Left lobe of liver (tissue), 2 donors: ENCODE data around the gene C10orf105. TPM values are rescaled to one million over a fixed set of nuclear protein-coding genes. Genes with fewer than 3 reads are reported as not detected.
A peak's percentile ranks its signal among the peaks of the same experiment; 100 is the strongest.

ENCODE experiments used
- ATAC-seq: fragments of 200-7000 bp; cut with Tn5 transposase; one replicate; pipeline ENCODE4 v1.9.1; 2020; ENCODE audit warnings: mild to moderate bottlenecking, moderate library complexity
- DNase-seq: peaks from one replicate; pipeline ENCODE4 v3.0.0-alpha.2; 2020; ENCODE audit warnings: low spot score
- total RNA-seq: library from RNA; stranded (reverse); gene quantifications from one replicate; pipeline ENCODE4 v1.2.1, GENCODE V29; 2021
- donor health status: DM: no; HTN: no; CAD: no; lungs with moderate emphysema.
- donor health status: DM: no; HTN: yes; CAD: no.

Gene C10orf105
- total RNA-seq, 1 donor from 2014 or later, result not detected

DNA sequence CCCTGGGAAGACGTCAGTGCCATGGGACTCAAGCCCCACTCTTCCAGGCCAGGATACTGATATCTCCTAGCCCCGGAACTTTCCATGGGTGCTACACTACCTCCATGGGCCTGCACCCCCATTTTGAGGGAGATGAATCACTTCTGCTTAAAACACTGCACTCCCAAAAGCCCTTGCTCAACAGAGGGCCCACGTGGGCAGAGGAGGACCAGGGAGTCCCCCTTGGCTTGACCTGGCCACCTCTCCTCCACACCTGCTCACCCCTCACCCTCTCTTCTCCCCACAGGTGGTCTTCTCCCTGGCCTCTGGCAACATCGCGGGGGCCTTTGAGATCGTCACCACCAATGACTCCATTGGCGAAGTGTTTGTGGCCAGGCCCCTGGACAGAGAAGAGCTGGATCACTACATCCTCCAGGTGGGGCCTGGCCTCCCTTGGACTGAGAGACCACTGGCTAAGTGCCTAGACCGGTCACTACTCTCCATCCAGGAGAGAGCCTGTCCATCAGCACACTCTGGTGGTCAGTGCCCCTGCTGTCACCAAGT lies 19.9 kb upstream of the C10orf105 start:
- DNase-seq (no peak), ATAC-seq (no peak)

GRCh38 chr10:71737834-71738197 lies 18.2 kb upstream of the C10orf105 start:
- DNase-seq, result no peak
- ATAC-seq, result no peak

GRCh38 chr10:71737001-71737833 lies 17.6 kb upstream of the C10orf105 start:
- DNase-seq (no peak), ATAC-seq (peak; percentile 42)

- DNase-seq (no peak), ATAC-seq (no peak)
These were observed 17.0 kb upstream of the C10orf105 start for GRCh38 chr10:71736570-71736952.

- ATAC-seq (peak; percentile 26), DNase-seq (no peak)
These were observed 16.4 kb upstream of the C10orf105 start for GRCh38 chr10:71735709-71736569.

DNA sequence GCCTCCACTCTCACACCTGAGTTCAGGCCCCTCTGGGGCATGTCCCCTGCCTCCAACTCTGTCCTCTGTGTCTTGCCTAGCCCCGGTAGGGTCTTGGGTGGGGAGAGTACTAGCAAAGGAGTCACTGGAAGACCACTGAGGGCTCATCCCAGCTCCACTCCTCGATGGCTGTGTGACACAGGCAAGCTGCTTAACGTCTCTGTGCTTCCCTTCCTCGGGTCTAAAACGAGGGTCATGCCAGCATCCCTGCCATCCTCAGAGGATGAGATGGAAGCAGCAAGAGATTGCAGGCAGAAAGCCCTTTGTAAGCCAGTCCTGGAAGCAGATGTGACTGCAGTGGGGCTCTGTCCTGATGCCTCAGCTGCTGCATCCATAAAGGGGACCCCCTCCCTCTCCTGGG lies 15.2 kb upstream of the C10orf105 start:
- DNase-seq, result no peak
- no peak for ATAC-seq

DNA sequence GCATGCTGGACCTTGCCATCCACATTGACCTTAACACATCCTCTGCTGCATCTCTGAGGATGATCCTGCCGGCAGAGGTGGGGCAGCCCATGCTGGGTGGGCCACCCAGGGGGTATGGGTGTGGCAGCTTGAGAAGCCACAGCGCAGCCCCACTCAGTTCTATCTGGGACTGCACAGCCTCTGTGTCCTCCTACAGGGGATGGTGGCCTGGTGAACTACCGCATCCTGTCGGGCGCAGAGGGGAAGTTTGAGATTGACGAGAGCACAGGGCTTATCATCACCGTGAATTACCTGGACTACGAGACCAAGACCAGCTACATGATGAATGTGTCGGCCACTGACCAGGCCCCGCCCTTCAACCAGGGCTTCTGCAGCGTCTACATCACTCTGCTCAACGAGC lies 12.2 kb upstream of the C10orf105 start:
- no peak for DNase-seq
- no peak for ATAC-seq

DNA sequence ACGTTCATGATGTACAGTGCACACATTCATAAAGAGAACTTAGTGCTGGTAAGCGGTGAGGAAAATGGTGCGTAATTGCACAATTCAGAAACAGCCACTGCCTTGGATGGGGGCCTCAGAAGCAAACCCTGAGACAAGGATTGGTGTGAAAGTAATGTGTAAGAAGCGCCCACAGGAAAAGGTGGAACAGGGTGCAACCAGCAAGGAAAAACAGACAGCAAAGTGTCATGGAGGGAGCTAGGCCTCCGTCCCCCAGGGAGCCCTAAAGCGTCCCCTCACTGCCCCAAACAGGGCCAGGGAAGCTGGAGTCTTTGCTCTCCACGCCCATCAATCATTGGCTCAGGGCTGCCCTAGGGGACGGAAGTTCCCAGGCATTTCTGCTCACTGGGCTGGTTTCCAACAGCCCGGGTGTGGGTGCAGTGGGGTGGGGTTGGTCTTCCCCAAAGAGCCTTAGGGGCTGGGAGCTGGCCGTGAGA lies 9.6 kb upstream of the C10orf105 start:
- DNase-seq, result no peak
- peak; percentile 42 for ATAC-seq

GRCh38 chr10:71727738-71728737 lies 8.5 kb upstream of the C10orf105 start:
- peak; percentile 36 for ATAC-seq
- no peak for DNase-seq

DNA sequence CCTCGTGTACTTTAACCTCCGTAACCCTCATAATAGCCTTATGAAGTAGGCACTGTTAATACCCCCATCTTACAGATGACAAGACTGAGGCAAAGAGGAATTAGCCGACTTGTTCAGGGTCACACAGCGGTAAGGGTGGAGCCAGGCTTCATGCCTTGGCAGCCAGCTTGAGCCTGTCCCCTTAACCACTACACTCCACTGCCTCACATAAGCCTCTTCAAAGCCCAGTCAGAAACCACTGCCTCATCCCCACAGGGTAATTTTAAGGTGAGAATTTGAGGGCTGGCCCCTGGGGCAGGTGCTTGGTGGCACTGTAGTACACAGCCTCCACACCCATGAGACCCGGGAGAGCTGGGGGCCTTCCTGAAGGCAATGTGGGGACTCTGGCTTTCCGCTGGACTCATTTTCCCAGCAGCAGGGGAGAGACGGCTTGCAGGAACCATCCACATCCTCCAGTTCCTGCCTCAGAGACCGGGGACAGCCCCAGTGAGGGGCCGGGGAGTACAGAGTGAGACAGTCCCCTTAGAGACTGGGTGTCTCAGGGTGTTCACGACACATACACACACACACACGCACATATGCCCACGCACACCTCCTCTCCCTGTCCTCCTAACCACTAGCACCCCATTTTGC lies 7.6 kb upstream of the C10orf105 start:
- DNase-seq, result no peak
- ATAC-seq, result peak; percentile 6

DNA sequence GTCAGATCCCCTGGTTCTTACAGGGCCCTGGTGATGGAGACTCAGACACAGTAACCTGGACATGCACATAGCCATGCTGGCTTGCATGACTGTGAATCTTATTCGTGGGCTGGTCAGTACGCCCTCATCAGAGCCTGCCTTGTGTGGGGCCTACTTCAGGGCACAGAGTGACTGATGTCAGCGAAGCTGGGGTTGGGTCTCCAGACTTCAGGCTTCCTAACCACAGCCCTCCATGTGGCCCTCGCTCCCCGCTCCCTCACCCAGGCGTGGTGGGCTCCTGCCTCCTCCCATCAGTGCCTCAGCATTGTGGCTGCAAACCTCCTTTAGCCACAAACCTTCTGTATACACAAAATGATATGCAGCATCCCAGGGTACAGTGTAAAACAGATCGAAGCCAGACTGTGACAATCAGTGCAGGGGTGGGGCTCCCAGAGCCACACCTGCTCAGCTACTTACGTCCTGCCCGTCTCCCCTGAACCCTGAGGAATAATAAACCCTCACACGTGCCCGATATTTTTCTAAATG lies 7.1 kb upstream of the C10orf105 start:
- ATAC-seq (no peak), DNase-seq (no peak)

DNA sequence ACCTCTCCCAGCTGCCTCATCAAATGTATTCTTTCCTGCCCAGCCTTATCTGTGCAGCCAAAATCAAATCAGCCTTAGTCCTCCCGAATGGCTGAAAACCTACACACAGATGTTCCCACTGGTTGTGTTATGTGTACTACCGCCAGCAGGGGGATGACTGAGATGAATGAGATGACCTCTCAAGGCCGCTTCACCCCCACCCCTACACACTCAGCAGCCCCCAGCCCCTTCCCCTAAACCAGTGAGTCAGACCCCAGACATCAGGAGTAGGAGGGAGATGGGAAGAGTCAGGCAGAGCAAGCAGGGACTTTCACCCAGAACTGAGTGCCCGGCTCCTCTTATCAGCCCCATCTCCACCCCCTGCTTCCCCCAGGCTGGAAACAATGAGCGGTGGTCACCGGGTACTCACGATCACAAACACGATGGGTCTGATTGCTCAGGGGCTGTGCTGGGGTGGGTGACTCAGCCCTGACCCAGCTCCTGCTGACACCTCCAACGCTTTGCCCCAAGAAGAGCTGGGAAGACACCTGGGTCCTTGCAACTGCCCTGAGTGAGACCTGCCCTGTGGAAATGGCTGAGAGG lies 6.5 kb upstream of the C10orf105 start:
- no peak for ATAC-seq
- DNase-seq, result no peak

DNA sequence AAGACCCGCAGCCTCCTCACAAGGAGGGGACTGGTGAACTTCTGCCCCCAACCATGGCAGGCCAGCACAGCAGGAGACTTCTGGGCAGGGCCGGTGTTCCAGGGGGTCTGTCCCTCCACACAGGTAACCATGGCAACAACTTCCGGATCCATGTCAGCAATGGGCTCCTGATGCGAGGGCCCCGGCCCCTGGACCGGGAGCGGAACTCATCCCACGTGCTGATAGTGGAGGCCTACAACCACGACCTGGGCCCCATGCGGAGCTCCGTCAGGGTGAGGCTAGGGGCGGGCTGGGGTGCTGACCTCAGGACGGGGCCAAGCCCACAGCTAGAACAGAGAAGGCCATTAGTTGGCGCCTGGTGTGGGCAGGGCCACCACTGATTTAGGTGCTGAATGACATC lies 5.7 kb upstream of the C10orf105 start:
- DNase-seq (no peak), ATAC-seq (no peak)

- ATAC-seq (no peak), DNase-seq (no peak)
These were observed 5.0 kb upstream of the C10orf105 start for GRCh38 chr10:71724539-71724938.

DNA sequence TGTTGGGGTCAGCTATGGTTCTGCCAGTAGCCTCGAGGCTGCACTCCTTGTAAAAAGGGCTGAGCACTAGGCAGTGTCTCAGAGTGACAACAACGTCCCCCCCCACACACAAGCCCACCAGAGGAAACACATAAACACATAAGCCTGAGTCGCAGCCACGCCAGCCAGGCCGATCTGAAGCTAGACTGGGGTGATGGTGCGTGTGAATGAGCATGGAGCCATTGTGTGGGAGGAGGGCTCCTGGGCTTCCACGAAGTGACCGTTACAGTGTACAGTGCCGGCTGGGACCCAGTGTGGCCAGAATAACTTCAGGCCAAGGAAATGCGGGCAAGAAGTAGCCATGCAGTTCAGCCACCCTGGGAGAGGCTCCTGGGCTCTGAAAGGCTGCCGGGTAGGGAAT lies 3.7 kb upstream of the C10orf105 start:
- no peak for DNase-seq
- ATAC-seq, result no peak

DNA sequence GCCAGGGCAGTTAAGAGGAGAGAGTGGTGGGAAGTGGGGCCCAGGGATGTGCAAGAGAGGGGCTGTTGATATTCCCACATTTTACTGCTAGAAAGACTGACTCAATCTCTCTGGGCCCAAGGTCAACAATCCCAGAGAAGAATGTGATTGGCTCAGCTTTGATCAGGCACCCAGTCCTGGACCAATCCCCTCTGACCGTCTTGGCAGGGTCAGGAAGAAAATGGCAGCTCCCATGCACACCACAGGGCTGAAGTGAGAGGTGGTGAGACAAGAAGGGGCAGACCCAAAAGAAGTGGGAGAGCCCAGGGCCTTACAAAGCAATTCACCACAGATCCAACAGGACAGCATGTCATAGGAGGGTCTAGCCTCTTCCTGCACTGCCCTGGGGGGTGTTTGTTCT lies 3.3 kb upstream of the C10orf105 start:
- DNase-seq (no peak), ATAC-seq (no peak)

DNA sequence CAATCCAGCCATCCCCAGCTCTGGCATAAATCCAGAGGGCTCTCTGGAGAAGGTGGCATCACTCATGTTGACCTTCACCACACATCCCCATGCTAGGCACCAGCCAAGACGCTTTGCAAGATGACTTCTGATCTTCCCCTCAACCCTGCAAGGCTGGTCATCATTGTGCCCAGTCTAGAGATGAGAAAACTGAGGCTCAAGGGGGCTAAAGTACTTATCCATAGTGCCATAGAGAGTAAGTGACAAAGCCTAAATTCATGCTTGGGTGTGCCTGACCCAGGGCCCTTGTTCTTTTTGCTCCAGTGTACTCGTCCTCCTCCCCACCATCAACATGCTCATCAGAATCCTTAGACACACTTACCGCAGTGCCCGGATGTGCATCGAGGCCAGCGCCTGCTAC lies 1.7 kb upstream of the C10orf105 start:
- DNase-seq (no peak), ATAC-seq (no peak)

DNA sequence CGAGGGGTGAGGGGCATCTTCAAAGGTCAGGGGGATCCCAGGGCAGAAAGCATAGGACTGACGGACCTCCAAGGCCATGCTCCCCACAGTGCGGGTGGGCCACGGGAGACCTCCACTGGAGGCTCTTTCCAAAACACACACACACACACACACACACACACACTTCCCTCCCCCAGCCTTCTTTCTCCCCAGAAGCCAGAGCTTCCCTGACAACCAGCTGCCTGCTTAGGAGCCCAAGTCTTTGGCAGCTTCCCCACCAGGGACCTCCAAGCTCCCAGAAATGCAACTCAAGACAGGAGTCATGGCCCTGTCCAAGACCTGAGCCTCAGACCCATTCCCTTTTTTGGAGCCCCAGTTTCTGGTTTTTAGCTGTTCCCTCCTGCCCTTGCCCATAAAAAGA lies 710 bp upstream of the C10orf105 start:
- no peak for DNase-seq
- no peak for ATAC-seq

DNA sequence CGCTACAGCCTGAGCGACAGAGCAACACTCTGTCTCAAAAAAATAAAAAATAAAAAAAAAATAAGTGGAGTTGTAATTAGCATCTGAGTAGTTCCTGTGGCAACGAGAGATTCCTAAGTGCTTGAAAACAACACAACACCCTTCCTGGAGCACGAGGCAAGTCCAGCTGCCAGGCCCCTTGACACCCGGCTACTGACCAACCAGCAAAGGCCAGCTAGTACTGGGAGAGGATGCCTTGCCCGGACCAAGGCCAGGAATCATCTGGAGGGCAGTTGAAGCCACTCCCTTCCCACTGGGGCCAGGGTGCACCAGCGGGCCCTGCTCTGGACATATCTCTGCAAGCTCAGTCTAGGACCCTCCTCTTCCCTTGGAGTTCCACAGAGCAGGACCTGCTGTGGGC lies 536 bp downstream of the C10orf105 start:
- DNase-seq (no peak), ATAC-seq (no peak)
